ENCODE data around the gene DUSP12.
"Not testable (repeated sequence)": the region's sequence is repeated elsewhere in the genome, so short reads cannot be mapped to it uniquely, and the experiment has no call there.

DUSP12 gene, protein sequence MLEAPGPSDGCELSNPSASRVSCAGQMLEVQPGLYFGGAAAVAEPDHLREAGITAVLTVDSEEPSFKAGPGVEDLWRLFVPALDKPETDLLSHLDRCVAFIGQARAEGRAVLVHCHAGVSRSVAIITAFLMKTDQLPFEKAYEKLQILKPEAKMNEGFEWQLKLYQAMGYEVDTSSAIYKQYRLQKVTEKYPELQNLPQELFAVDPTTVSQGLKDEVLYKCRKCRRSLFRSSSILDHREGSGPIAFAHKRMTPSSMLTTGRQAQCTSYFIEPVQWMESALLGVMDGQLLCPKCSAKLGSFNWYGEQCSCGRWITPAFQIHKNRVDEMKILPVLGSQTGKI

DNA sequence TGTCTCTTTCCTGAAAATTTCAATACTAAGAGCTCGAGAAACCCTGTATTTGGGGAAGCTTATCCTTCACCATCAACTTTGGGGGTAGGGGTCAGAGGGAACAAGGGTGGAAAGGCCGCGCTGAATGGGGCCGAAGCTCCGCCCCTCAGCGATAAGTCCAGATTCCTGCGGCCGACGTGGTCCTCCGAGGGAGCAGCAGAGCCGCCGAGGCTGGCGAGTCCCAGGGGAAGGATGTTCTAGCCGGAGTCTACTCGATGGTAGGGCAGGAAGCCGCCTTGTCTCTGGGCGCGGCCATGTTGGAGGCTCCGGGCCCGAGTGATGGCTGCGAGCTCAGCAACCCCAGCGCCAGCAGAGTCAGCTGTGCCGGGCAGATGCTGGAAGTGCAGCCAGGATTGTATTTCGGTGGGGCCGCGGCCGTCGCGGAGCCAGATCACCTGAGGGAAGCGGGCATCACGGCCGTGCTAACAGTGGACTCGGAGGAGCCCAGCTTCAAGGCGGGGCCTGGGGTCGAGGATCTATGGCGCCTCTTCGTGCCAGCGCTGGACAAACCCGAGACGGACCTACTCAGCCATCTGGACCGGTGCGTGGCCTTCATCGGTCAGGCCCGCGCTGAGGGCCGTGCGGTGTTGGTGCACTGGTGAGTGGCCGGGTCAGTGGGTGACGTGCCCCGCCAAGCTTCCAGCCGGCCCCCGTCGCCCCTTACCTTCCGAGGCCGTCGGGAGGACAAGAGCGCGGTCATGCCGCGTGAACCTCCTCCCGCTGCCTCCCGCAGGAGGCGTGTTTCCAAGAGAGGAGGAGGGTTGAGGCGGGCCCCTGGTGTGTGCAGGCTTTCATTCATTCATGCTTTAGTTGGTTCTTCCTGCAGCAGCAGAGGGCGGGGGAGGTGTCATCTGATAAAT lies at the start of gene DUSP12:
DUSP12 (plus strand) TSS at position 278 of the 899 bp plus-strand sequence; CDS start at position 294, 16 bp downstream.
- peak; percentile 38 to 92 (median 84) for DNase-seq

DNA sequence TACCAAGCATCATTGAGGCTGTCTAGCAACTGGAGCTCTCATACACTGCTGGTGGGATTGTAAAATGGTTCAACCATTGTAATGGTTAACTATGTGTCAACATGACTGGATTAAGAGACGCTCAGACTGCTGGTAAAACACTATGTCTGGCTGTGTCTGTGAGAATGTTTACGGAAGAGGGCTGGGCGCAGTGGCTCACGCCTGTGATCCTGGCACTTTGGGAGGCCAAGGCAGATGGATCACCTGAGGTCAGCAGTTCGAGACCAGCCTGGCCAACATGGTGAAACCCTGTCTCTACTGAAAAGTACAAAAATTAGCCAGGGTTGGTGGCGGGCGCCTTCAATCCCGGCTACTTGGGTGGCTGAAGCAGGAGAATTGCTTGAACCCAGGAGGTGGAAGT lies 47.3 kb upstream of the DUSP12 start:
- no peak for DNase-seq

DNA sequence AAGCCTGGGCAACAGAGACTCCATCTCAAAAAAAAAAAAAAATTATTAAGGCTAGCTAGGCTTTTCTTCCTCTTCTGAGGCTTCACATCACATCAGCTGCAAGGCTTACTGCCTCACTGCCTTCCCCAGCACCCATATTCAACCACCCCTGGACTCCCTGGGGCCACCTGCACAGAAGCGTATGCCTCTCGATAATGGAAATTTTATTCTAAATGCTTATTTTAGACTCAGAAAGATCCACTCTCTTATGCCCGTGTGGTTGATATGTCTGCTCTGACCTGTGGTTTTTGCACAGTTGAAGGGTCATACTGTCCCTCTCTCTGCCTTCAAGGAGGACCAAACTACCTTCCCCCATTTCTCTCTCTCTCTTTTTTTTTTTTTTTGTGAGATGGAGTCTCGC lies 44.0 kb upstream of the DUSP12 start:
- DNase-seq = no peak

DNA sequence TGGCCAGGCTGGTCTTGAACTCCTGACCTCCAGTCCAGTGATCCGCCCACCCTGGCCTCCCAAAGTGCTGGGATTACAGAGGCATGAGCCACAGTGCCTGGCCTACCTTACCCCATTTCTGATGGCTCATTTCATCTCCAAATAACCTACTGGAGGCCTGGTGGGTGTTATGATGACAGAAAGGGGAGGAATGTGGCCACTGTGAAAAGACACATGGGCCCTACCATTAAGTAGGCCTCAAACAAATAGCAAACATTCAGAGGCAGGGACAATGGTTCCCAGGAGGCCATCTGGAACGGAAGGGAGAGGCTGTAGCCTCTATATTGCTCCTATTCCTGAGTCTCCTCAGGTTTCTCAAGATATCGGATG lies 43.5 kb upstream of the DUSP12 start:
- no peak for DNase-seq

DNA sequence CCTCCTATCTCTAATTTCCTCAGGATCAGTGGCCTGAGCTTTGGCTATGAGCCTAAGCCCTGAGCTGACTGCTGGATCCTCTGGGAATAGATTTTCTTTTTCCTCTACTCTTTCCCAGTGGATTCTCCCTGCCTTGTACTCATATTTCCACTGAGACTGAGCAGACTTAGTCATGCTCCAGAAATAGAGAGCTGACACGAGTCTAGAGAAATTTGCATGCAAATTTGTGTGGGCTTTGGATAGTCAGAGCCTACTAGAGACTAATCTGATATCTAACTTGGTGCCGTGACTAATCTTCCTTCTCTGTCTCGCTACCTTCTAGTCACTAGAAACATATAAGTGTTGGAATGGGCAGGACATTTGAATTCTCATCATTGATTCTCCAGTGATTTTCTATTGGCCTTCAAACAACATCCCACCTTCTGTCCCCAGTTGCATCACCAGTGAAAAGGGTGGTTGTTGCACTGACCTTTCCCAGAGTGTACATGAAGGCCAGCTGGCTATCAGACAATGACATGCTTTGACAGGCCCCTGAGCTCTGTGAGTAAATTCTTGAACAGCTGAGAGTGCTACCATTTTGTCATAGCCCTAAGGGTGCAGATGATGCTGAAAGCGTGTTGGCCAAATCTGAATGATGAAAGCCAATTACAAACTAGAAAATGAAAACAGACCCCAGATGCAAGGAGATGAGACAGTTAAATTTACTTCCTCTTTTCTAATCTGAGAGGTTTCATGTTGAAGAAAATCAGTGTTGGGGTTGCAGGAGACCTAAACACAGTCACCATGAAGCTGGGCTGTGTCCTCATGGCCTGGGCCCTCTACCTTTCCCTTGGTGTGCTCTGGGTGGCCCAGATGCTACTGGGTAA lies 42.9 kb upstream of the DUSP12 start, which contains the start of gene FCRLA:
FCRLA (plus strand) TSS at position 748 of the 866 bp plus-strand sequence; CDS start at position 784, 36 bp downstream.
- DNase-seq = peak in 1 of 14 donors; percentile 1

DNA sequence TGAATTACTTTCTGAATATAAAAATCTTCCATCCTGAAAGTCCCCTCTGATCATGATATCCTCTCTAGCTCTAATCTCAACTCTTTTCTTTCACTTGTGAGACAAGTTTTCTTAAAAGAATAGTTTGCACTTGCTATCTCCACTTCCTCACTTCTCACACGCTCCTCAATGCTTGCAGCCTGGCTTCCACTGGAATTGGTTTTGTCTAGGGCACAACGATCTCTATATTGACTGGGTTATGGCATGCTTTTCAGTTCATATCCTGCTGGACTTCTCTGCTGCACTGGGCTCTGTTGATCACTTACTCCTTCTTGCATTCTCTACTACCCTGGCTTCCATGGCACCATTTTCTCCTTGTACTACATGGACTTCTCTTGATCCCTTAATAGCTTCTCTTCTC lies 42.1 kb upstream of the DUSP12 start:
- no peak for DNase-seq

DNA sequence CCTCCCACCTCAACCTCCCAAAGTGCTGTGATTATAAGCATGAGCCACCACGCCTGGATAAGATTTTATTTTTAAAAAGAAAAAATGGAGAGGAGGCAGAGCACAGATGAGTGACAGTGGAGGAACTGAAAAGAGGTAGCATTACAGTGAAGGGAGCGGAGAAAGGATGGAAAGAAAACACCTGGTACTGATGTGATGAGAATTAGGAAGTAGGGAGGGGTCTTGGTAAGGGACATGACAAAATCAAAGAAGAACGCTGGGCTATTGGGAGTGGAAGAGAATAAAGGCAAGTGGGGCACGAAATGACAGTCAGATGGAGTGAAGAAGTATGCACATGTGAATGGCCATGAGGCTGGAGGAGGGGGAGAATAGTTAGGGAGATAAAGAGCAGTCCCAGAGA lies 40.2 kb upstream of the DUSP12 start:
- no peak for DNase-seq

DNA sequence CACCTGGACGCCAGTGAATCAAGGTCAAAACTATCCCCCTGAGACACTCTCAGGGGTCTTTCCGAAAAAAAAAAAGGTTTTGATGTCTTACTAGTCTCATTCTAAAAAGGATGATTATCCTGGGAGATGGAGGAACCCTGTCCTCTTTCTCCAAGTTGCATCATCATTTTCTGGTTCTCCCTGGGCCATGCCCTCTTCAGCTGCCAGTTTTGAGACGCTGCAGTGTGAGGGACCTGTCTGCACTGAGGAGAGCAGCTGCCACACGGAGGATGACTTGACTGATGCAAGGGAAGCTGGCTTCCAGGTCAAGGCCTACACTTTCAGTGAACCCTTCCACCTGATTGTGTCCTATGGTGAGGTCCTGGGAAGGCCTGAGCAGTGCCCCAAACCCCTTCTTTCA lies 39.0 kb upstream of the DUSP12 start:
- no peak for DNase-seq

DNA sequence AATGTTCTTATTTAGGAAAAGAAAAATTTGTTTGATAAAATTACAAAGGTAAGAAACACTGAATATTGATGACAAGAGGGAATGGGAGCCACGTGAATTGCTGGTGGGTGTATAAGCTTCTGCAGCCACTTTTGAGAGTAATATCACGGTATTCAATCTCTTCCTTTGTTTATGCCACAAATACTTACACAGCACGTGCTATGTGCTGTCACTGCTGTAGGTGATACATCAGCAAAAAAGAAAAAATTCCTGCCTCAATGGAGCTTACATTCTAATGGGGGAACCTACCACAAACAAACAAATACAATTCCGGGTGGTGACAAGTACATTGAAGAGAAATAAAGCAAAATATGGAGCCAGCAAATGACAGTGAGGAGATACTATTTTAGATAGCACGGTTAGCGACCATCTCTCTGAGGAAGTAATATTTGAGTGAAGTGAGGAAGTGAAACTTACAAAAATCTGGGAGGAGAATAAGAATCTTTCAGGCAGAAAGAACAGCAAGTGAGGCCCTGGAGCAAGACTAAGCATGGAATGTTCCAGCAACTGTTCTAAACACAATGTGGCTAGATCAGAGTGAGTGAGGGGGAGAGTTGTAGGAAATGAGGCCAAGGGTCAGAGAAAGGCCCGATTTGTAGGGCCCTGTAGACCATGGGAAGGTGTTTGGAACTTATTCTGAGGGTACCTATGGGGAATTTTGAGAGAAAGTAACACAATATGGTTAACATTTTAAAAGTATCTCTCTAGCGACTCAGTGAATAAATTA lies 30.8 kb upstream of the DUSP12 start:
- no peak for DNase-seq

DNA sequence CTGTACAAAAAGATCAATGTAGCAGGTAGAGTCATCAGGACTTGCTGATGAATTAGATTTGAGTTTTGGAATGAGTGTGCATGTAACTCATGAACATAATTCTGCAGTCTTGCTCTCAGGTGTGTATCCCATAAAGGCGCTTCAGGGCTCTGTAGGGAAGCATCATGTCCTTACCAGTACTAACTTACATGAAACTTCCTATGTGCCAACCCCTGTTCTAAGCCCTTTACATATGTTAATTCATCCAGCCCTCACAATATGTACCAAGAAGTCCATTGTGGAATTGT lies 30.3 kb upstream of the DUSP12 start:
- no peak for DNase-seq

DNA sequence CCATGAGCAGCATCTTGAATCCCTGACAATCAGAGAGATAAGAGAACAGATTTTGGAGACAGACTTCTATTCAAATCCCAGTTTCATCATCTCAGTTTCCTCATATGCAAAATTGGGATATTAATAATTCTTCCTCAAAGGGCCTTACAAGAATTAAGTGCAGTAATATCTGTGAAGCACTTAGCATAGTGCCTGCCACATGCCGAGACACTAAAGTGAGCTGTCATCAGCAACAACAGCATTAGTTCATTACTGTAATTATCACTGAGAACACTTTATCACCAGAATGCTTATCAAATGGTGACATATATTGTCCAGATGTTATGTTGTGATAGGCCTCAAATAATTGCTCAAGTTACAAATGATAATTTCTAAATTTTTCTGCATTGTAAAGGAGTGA lies 29.2 kb upstream of the DUSP12 start:
- no peak for DNase-seq

DNA sequence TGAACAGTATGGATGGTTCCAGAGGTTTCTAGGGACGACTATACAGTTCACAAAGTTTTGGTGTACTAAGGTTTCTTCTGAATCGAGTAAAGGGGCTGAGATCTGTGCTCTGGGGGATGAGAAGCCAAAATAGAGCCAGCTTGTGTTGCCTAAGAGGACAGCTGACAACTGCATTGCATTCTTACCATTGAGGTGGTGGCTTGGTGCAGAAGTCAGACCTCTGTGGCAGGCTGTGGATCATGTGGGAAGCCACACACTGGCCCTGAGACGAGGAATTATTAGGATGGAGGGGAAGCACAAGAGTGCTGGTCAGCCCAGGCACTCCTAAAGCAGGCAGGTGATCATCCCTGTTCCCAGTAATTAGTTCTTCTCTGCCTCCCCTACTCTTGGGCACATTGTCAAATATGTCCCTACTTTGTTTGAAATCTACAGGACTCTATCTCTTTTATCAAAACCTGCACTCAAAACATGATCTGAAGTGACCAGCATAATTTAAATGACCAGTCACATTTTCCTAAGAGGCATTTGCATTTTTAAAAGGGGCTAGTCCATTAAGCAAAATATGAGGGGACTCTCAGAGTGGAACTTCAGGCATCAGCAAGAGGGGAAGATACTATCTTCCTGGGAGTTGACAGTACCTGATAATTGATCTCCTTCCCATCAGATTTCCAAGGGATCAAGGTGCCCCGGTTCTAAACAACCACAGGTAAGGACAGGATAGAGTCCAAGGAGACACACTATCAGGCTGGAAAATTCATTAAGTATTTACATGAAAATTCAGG lies 28.4 kb upstream of the DUSP12 start, which contains the start of gene FCRLB:
FCRLB (plus strand) TSS at position 589 of the 782 bp plus-strand sequence. CDS start 1,129 bp downstream, outside the sequence.
- DNase-seq = no peak

DNA sequence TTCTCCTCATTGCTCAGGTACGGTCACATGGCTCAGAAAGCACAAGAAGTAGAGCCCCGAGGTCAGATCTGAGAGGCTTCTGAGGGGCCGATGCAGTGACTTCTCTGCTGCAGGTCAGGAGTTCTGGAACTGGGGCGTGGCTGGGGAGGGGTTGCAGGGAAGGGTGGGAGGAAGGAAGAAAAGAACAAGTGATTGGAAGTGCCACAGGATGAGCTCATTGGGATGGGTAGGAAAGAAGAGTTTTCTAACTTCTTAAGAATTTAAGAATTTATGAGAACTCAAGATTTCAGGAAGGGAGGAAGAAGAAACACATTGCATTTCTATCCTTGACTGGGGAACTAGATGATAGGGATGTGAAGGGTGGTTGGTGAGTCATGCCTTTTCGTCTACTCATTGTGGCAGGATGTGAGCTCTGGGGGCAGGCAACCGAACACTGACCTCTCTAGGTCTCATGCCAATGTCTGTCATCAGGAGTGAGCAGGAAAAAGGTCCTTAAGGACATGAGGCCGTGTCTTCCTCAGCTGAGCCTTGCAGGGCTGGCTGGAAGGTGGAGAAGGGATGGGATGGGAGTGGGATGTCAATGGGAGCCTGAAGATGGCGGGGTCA lies 27.7 kb upstream of the DUSP12 start:
- DNase-seq = peak in 1 of 14 donors; percentile 10

DNA sequence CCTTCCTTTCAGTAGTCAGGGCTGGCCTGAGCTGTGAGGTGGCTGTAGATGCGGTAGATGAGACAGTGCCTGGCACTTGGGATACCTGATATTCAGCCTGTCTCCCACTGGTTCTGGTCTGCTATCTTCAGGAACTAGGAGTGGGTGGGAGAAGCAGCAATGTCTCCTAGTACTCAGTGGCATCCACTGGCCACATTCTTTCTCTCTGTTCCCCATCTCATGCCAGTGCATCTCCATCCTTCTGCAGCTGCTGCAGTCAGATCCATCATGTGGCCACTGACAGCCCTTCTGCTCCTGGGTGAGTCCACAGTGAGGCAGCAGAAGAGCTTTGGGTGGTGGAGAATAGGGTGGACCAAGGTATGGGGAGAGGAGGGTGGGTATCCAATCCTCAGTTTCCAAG lies 27.2 kb upstream of the DUSP12 start:
- no peak for DNase-seq

DNA sequence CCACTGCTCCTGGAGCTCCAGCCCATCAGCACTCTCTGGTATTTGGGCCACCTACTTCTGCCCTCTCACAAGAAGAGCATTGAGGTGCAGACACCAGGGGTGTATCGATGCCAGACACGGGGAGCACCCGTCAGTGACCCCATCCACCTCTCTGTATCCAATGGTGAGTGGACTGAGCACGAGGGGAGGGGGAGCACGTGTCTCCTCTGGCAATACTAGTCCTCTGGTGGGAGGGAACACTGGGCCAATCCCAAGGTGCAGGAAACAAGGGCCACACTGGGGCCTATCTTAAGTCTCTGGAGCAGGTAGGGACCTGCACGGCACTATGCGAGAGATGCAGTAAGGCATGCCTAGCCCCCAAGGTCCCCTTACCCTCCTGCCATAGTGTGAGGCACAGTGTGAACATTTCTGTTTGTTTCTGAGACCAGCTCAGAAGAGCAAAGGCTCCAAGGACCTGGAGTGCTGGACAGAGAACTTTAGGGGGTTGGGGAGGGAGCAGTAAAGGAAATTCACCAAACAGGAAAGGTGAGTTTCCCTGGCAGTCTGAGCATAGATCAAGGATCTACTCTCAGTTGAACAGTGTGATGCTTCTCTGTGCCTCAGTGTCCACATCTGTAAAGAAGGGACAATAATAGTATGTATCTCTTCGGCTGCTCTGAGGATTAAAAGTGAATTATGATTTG lies 26.0 kb upstream of the DUSP12 start:
- no peak for DNase-seq

DNA sequence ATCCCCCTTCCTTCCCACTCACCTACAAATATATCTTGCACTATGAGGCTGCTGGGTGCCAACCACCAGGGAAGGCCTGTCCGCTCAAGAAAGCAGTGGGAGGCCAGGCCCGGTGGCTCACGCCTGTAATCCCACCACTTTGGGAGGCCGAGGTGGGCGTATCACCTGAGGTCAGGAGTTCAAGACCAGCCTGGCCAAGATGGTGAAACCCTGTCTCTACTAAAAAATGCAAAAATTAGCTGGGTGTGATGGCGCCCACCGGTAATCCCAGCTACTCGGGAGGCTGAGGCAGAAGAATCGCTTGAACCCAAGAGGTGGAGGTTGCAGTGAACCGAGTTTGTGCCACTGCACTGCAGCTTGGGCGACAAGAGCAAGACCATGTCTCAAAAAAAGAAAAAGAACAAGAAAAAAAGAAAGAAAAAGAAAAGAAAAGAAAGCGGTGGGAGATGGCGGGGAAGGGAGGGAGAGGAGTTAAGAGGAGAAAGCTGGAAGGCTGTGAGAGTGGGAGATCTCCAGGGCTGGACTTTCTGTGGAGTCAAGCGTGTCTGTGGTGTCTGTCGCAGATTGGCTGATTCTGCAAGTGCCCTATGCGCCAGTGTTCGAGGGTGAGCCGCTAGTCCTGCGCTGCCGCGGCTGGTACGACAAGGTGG lies 24.2 kb upstream of the DUSP12 start:
- not testable (repeated sequence) for DNase-seq

DNA sequence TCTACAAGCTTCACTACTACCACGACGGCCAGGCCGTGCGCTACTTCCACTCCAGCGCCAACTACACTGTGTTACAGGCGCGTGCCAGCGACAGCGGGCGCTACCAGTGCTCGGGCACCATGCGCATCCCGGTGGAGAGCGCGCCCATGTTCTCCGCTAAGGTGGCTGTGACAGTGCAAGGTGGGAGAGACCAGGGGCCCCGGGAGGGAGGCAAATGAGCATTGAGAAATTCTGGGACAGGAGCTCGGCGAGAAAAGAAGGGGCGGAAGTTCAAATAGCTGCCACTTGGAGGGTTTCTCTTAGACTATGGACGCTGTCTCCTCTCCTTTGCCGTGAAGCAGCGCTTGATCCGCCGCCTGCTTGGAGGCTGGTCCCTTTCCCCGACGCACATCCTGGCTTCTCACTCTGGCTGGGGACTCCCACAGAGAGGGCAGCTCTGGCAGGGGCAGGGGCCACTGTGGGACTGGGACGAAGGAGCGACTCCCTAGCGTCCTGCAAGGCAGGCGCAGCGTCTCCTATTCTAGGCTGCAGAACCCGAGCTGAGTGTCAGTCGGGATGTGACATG lies 23.6 kb upstream of the DUSP12 start:
- peak in 9 of 14 donors; percentile 28 to 63 (median 42) for DNase-seq

DNA sequence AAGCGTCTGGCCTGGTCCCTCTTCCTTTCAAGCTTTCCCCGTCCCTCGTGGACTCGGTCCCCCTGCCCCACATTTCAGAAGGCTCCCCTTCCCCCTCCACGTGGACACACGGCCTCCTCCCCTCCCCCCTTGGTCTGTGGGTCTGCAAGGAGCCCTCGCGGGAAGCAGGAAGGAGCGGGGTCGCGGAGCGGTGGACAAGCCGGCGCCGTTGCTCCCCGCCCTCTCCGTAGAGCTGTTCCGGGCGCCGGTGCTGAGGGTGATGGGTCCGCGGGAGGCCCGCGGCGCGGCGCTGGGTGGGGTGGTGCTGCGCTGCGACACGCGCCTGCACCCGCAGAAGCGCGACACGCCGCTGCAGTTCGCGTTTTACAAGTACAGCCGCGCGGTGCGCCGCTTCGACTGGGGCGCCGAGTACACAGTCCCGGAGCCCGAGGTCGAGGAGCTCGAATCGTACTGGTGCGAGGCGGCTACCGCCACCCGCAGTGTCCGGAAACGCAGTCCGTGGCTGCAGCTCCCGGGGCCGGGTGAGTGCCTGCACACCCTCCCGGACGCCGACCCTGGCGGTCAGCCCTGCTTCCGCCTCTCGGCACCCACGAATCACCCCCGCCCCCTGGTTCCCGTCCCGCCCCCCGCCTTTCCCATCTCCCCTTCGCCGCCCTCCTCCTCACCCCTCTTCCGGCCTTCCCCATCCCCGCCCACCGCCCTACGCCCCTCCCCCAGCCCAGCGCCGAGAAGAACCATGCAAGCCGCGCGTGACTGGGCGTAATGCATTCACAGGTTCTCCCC lies 22.9 kb upstream of the DUSP12 start:
- peak in 13 of 14 donors; percentile 19 to 84 (median 58) for DNase-seq
